ENCODE data around the gene TLCD3A.
"Not testable (repeated sequence)": the region's sequence is repeated elsewhere in the genome, so short reads cannot be mapped to it uniquely, and the experiment has no call there.

DNA sequence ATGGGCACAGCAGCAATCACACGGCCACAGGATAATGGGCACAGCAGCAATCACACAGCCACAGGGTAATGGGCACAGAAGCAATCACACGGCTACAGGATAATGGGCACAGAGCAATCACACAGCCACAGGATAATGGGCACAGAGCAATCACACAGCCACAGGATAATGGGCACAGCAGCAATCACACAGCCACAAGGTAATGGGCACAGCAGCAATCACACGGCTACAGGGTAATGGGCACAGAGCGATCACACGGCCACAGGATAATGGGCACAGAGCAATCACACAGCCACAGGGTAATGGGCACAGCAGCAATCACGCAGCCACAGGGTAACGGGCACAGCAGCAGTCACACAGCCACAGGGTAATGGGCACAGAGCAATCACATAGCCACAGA is 17.0 kb downstream of the TLCD3A start:
- not testable (repeated sequence) for TF ChIP-seq CTCF (IDR thresholded peaks at IDR 0.05 in 4 of 5, conservative IDR thresholded peaks at IDR 0.05 in 1 of 5); POLR2A (IDR thresholded peaks at IDR 0.05)

Data from gastrocnemius medialis (tissue), 4 donors.